Spleen (tissue), 11 donors: ENCODE results near the gene ATP8A2. TPM values are rescaled to one million over a fixed set of nuclear protein-coding genes. Genes with fewer than 3 reads are reported as not detected.

Experiments used
- DNase-seq: peaks from one replicate; pipeline ENCODE4 v3.0.0-alpha.2; 2020
- H3K27ac ChIP-seq, 8 donors: fragments of 200-600 bp; sonication (generic) in 7 of 8; 1 replicate in 4 of 8; 2 replicates in 4 of 8; pipeline versions ENCODE4 v1.5.0 to v1.8.0; 2016 to 2021; ENCODE audit warnings: inconsistent platforms in 4 of 8, mild to moderate bottlenecking in 4 of 8, moderate library complexity in 1 of 8
- H3K27me3 ChIP-seq, 7 donors: fragments of 200-600 bp; sonication (generic) in 6 of 7; replicated peaks in 1 of 7; 1 replicate in 4 of 7; 2 replicates in 3 of 7; pipeline versions ENCODE4 v1.5.0 to v1.8.0; 2016 to 2021; ENCODE audit warnings: inconsistent platforms in 3 of 7, mild to moderate bottlenecking in 1 of 7
- H3K36me3 ChIP-seq, 6 donors: fragments of 200-600 bp; sonication (generic) in 5 of 6; 1 replicate in 4 of 6; 2 replicates in 2 of 6; pipeline versions ENCODE4 v1.5.0 to v1.8.0; 2016 to 2021; ENCODE audit warnings: inconsistent platforms in 2 of 6
- H3K4me1 ChIP-seq, 6 donors: fragments of 200-600 bp; sonication (generic) in 5 of 6; 1 replicate in 3 of 6; 2 replicates in 3 of 6; pipeline versions ENCODE4 v1.5.0 to v1.8.0; 2016 to 2021; ENCODE audit warnings: inconsistent platforms in 3 of 6
- H3K4me3 ChIP-seq, 8 donors: fragments of 200-600 bp; sonication (generic) in 7 of 8; 1 replicate in 4 of 8; 2 replicates in 4 of 8; pipeline versions ENCODE4 v1.5.0 to v1.8.0; 2016 to 2021; ENCODE audit warnings: inconsistent platforms in 4 of 8, mild to moderate bottlenecking in 4 of 8, moderate library complexity in 2 of 8
- H3K9me3 ChIP-seq, 8 donors: fragments of 200-600 bp; sonication (generic) in 7 of 8; 1 replicate in 4 of 8; 2 replicates in 4 of 8; pipeline versions ENCODE4 v1.5.0 to v1.8.0; 2016 to 2021; ENCODE audit warnings: inconsistent platforms in 4 of 8
- CTCF ChIP-seq, 11 experiments: fragments of 200-600 bp in 7 of 11; fragments of 450-650 bp in 4 of 11; sonication (generic) in 4 of 11; IDR thresholded peaks in 8 of 11; conservative IDR thresholded peaks in 3 of 11; 1 replicate in 7 of 11; 2 replicates in 4 of 11; pipeline versions ENCODE4 v1.4.0 to v1.8.0; 2016 to 2021; ENCODE audit warnings: antibody characterized with exemption in 11 of 11, inconsistent platforms in 4 of 11, mild to moderate bottlenecking in 1 of 11
- POLR2A ChIP-seq, 3 donors: fragments of 450-650 bp; IDR thresholded peaks; one replicate each; pipeline ENCODE4 v1.5.1; 2017; ENCODE audit warnings: antibody characterized with exemption in 3 of 3, mild to moderate bottlenecking in 1 of 3
- POLR2AphosphoS5 ChIP-seq, 3 donors: sonication (generic); formaldehyde crosslinking; IDR thresholded peaks; one replicate each; pipeline ENCODE4 v1.5.1; 2017; ENCODE audit warnings: antibody characterized with exemption in 3 of 3
- WGBS, 5 donors: extraction: QIAGEN DNeasy Blood & Tissue Kit in 3 of 5; methylation state at CpG; one replicate each; pipeline versions ENCODE4 v1.1.5 to v1.1.7; 2013 to 2018; 5-methylcytosine and 5-hydroxymethylcytosine counted together
- intact Hi-C: fragments of 100-400 bp; cut with DNase I; formaldehyde crosslinking; loops from one replicate; pipeline ENCODE4 v1.15.0; 2023; ENCODE audit warnings: low total_unique reads
- polyA plus RNA-seq, 3 donors: library from polyadenylated mRNA; stranded (reverse); fragments of 200-250 nt; gene quantifications; one replicate each; pipeline ENCODE4 v1.2.1, GENCODE V29; 2013
- total RNA-seq, 7 donors: library from RNA; depleted of rRNA in 3 of 7; stranded (reverse); fragments of >200 nt in 3 of 7; fragmentation: NEBNext Ultra II Directional in 4 of 7; extraction: Animal tissue kit (Norgen Biotek cat#: 25700) in 4 of 7; gene quantifications; one replicate each; pipeline versions ENCODE4 v1.1.0 to v1.2.1, GENCODE V29; 2016 to 2021
- donor health status: healthy with polysubstance abuse.
- donor health status: DM: no; HTN: no; CAD: no; lungs with moderate emphysema.
- donor health status: DM: no; HTN: no; CAD: no.
- donor health status: Bipolar disorder and iron deficiency.
- donor health status: healthy.
- donor health status: DM: no; HTN: no; CAD: no.
- donor health status: DM: yes; HTN: yes; CAD: no.

ATP8A2 gene
- total and polyA plus RNA-seq, 10 donors, result 0.09 to 0.46 (median 0.25) TPM

- Histone ChIP-seq H3K4me3 (no peak overlapping the region), H3K27ac (no peak overlapping the region)
- WGBS, 5 donors, result 61 to 64% (median 63%) methylated on average over 3 of the region's 3 CpGs
Observed at GRCh38 chr13:25859528-25859927, 487.8 kb downstream of the ATP8A2 start.

GRCh38 chr13:25860265-25860664, 488.5 kb downstream of the ATP8A2 start:
- intact Hi-C loops, result no loop called here
- WGBS, 5 donors, result 52 to 74% (median 65%) methylated on average over 1 of the region's 1 CpG
- no peak for TF ChIP-seq POLR2AphosphoS5 (IDR thresholded peaks at IDR 0.05)
- TF ChIP-seq POLR2A (IDR thresholded peaks at IDR 0.05), result no peak
- H3K4me3 ChIP-seq, result no peak overlapping the region
- DNase-seq, result no peak
- H3K36me3 ChIP-seq, result no peaks in the 10 kb centered on the region
- no peaks in the 10 kb centered on the region for H3K27me3 ChIP-seq
- no peaks in the 10 kb centered on the region for H3K9me3 ChIP-seq
- no peak overlapping the region for H3K27ac ChIP-seq
- no peaks in the 10 kb centered on the region for H3K4me1 ChIP-seq

More at GRCh38 chr13:25859528-25859927, 487.8 kb downstream of the ATP8A2 start:
- Histone ChIP-seq H3K9me3 (no peaks in the 10 kb centered on the region), H3K36me3 (no peaks in the 10 kb centered on the region), H3K27me3 (no peaks in the 10 kb centered on the region), H3K4me1 (no peaks in the 10 kb centered on the region)
- TF ChIP-seq POLR2AphosphoS5 (IDR thresholded peaks at IDR 0.05) (no peak), POLR2A (IDR thresholded peaks at IDR 0.05) (no peak), CTCF (IDR thresholded peaks at IDR 0.05 in 8 of 11, conservative IDR thresholded peaks at IDR 0.05 in 3 of 11) (no peak)
- intact Hi-C loops, result no loop called here
- no peak for DNase-seq

- H3K4me1 ChIP-seq, result no peaks in the 10 kb centered on the region
- H3K9me3 ChIP-seq, result no peaks in the 10 kb centered on the region
- intact Hi-C loops, result no loop called here
- DNase-seq, result no peak
- no peaks in the 10 kb centered on the region for H3K36me3 ChIP-seq
- no peaks in the 10 kb centered on the region for H3K27me3 ChIP-seq
- TF ChIP-seq POLR2A (IDR thresholded peaks at IDR 0.05) (no peak), POLR2AphosphoS5 (IDR thresholded peaks at IDR 0.05) (no peak), CTCF (IDR thresholded peaks at IDR 0.05 in 8 of 11, conservative IDR thresholded peaks at IDR 0.05 in 3 of 11) (no peak)
- H3K27ac ChIP-seq, result no peak overlapping the region
- WGBS, 5 donors, result 85 to 90% (median 88%) methylated on average over 3 of the region's 3 CpGs
- H3K4me3 ChIP-seq, result no peak overlapping the region
Observed at GRCh38 chr13:25860862-25861261, 489.1 kb downstream of the ATP8A2 start.

DNA sequence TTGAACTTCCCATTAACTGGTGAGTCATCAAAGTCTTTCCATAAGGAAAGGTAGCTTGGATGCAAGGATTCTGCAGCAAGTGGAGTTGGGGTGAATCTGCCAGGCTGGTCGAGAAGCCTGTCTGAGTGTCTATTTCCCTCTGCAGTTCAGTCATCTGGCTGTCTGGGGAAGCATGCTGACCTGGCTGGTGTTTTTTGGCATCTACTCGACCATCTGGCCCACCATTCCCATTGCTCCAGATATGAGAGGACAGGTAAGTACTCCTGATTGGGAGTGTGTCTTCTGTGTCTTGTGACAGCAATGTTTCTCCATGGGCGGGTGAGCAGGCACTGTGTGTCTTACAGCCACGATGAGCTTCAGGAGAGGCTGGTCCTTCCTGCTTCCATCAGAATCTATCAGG, 490.4 kb downstream of the ATP8A2 start:
- intact Hi-C loops, result no loop called here
- Histone ChIP-seq H3K36me3 (no peaks in the 10 kb centered on the region), H3K27me3 (no peaks in the 10 kb centered on the region), H3K4me3 (no peak overlapping the region), H3K4me1 (no peaks in the 10 kb centered on the region), H3K27ac (no peak overlapping the region), H3K9me3 (no peaks in the 10 kb centered on the region)
- no peak for TF ChIP-seq POLR2AphosphoS5 (IDR thresholded peaks at IDR 0.05)
- no peak for TF ChIP-seq POLR2A (IDR thresholded peaks at IDR 0.05)
- TF ChIP-seq CTCF (IDR thresholded peaks at IDR 0.05 in 8 of 11, conservative IDR thresholded peaks at IDR 0.05 in 3 of 11), result no peak
- 50 to 74% (median 59%) methylated on average over 4 of the region's 4 CpGs for WGBS, 5 donors
- DNase-seq, result no peak

GRCh38 chr13:25864116-25864515, 492.3 kb downstream of the ATP8A2 start:
- WGBS, 5 donors, result 77 to 87% (median 84%) methylated on average over 6 of the region's 6 CpGs
- TF ChIP-seq POLR2AphosphoS5 (IDR thresholded peaks at IDR 0.05) (no peak), POLR2A (IDR thresholded peaks at IDR 0.05) (no peak)
- H3K4me3 ChIP-seq, result no peak overlapping the region
- intact Hi-C loops, result no loop called here
- H3K27ac ChIP-seq, result no peak overlapping the region
- H3K9me3 ChIP-seq, result no peaks in the 10 kb centered on the region
- no peaks in the 10 kb centered on the region for H3K4me1 ChIP-seq
- no peaks in the 10 kb centered on the region for H3K27me3 ChIP-seq
- DNase-seq, result no peak
- H3K36me3 ChIP-seq, result no peaks in the 10 kb centered on the region
